Colon (tissue), 2 donors: ENCODE results near the gene DTX2.
"Not testable (repeated sequence)": the region's sequence is repeated elsewhere in the genome, so short reads cannot be mapped to it uniquely, and the experiment has no call there.

ENCODE experiments used
- FAIRE-seq: peaks from 2 replicates; lab custom pipeline; 2012; peaks lifted over from hg19 to GRCh38; lab: Jason Lieb, UNC
- donor health status: control.
- donor health status: control.

Gene DTX2

GRCh38 chr7:76443846-76444245 lies 17.7 kb upstream of the DTX2 start:
- FAIRE-seq: not testable (repeated sequence)

GRCh38 chr7:76445577-76446008 lies 15.9 kb upstream of the DTX2 start:
- not testable (repeated sequence) for FAIRE-seq

GRCh38 chr7:76457017-76457416 lies 4.5 kb upstream of the DTX2 start:
- FAIRE-seq: not testable (repeated sequence)

- not testable (repeated sequence) for FAIRE-seq
These were observed 3.0 kb upstream of the DTX2 start for GRCh38 chr7:76458504-76458903.

- FAIRE-seq: not testable (repeated sequence)
These were observed 742 bp upstream of the DTX2 start for GRCh38 chr7:76460767-76461166.

- FAIRE-seq: not testable (repeated sequence)
These were observed 868 bp downstream of the DTX2 start for GRCh38 chr7:76462271-76462882.

GRCh38 chr7:76464959-76465358 lies 3.5 kb downstream of the DTX2 start:
- FAIRE-seq: not testable (repeated sequence)

- FAIRE-seq: not testable (repeated sequence)
These were observed 4.4 kb downstream of the DTX2 start for GRCh38 chr7:76465950-76466349.

- not testable (repeated sequence) for FAIRE-seq
These were observed 6.4 kb downstream of the DTX2 start for GRCh38 chr7:76467743-76468404.

- FAIRE-seq: not testable (repeated sequence)
These were observed 10.2 kb downstream of the DTX2 start for GRCh38 chr7:76471556-76472221.

- not testable (repeated sequence) for FAIRE-seq
These were observed 11.6 kb downstream of the DTX2 start for GRCh38 chr7:76473097-76473496.

GRCh38 chr7:76476280-76476679 lies 14.8 kb downstream of the DTX2 start:
- not testable (repeated sequence) for FAIRE-seq

GRCh38 chr7:76476742-76477474 lies 15.4 kb downstream of the DTX2 start:
- FAIRE-seq: not testable (repeated sequence)

GRCh38 chr7:76479628-76480027 lies 18.1 kb downstream of the DTX2 start:
- FAIRE-seq: not testable (repeated sequence)

GRCh38 chr7:76480403-76481253 lies 19.1 kb downstream of the DTX2 start:
- FAIRE-seq: not testable (repeated sequence)

GRCh38 chr7:76482660-76483059 lies 21.2 kb downstream of the DTX2 start:
- not testable (repeated sequence) for FAIRE-seq

GRCh38 chr7:76483081-76483480 lies 21.6 kb downstream of the DTX2 start:
- not testable (repeated sequence) for FAIRE-seq

- FAIRE-seq: not testable (repeated sequence)
These were observed 22.9 kb downstream of the DTX2 start for GRCh38 chr7:76484456-76484855.

- FAIRE-seq: not testable (repeated sequence)
These were observed 24.5 kb downstream of the DTX2 start for GRCh38 chr7:76485822-76486610.

- FAIRE-seq: not testable (repeated sequence)
These were observed 25.1 kb downstream of the DTX2 start for GRCh38 chr7:76486618-76487017.

- not testable (repeated sequence) for FAIRE-seq
These were observed 26.5 kb downstream of the DTX2 start for GRCh38 chr7:76487969-76488368.
